Panc1 (cell line): ENCODE data around the gene SEMA5B. TPM values are rescaled to one million over a fixed set of nuclear protein-coding genes. Genes with fewer than 3 reads are reported as not detected.

Experiments
- ATAC-seq: fragments of 200-7000 bp; cut with Tn5 transposase; 2 replicates; pipeline ENCODE4 v1.9.1; 2020; ENCODE audit warnings: mild to moderate bottlenecking, moderate library complexity
- BruUV-seq: library from RNA; stranded (reverse); fragments of 400-500 nt; replicated peaks from 2 replicates; lab custom pipeline; 2021; lab: Mats Ljungman, UMichigan
- CTCF ChIA-PET: fragments of 300-600 bp; sonication (Branson Sonifier 250); formaldehyde crosslinking; loops from one replicate; lab custom pipeline; 2022; ENCODE audit warnings: antibody characterized with exemption; lab: Charles Lee
- POLR2A ChIA-PET: fragments of 300-600 bp; sonication (Branson Sonifier 250); formaldehyde crosslinking; loops from one replicate; lab custom pipeline; 2022; ENCODE audit warnings: antibody characterized with exemption; lab: Charles Lee
- DNase-seq: peaks from one replicate; pipeline ENCODE4 v3.0.0-alpha.2; 2010; ENCODE audit warnings: low read depth, low spot score
- H3K27ac ChIP-seq: 2 replicates; pipeline ENCODE4 v1.5.1; 2011; ENCODE audit warnings: mild to moderate bottlenecking, low read length, inconsistent platforms
- H3K27me3 ChIP-seq: fragments of 200-500 bp; sonication (Bioruptor generic); 2 replicates; pipeline ENCODE4 v1.6.0; 2014; ENCODE audit warnings: low read length, inconsistent platforms; ENCODE audit not compliant: control insufficient read depth, insufficient read depth
- H3K36me3 ChIP-seq: fragments of 200-500 bp; sonication (Bioruptor generic); 2 replicates; pipeline ENCODE4 v1.5.1; 2014; ENCODE audit warnings: inconsistent platforms, mild to moderate bottlenecking, low read length, moderate library complexity; ENCODE audit not compliant: control insufficient read depth, insufficient read depth
- H3K4me1 ChIP-seq: 2 replicates; pipeline ENCODE4 v1.5.1; 2011; ENCODE audit warnings: inconsistent platforms, mild to moderate bottlenecking, low read length, moderate library complexity; ENCODE audit not compliant: control insufficient read depth, insufficient read depth
- H3K4me3 ChIP-seq, 2 experiments: 2 replicates each; pipeline ENCODE4 v1.5.1; 2011 to 2012; ENCODE audit warnings: low read depth in 2 of 2, low read length in 2 of 2, mild to moderate bottlenecking in 2 of 2, inconsistent platforms in 1 of 2, moderate library complexity in 1 of 2
- H3K9me3 ChIP-seq: fragments of 200-500 bp; sonication (Bioruptor generic); 2 replicates; pipeline ENCODE4 v1.5.1; 2014; ENCODE audit warnings: low read depth, mild to moderate bottlenecking, inconsistent platforms, low read length, moderate library complexity; ENCODE audit not compliant: control insufficient read depth, insufficient read depth
- POLR2AphosphoS5 ChIP-seq: IDR thresholded peaks from 2 replicates; pipeline ENCODE4 v1.6.1; 2012; ENCODE audit warnings: mild to moderate bottlenecking, low read depth, low read length, moderate library complexity
- REST ChIP-seq, 2 experiments: IDR thresholded peaks; 2 replicates each; pipeline ENCODE4 v1.6.1; 2011 to 2012; ENCODE audit warnings: low read depth in 2 of 2, control low read depth in 1 of 2, low read length in 1 of 2, mild to moderate bottlenecking in 1 of 2, moderate library complexity in 1 of 2; ENCODE audit not compliant: insufficient read depth in 1 of 2
- SIN3A ChIP-seq: IDR thresholded peaks from 2 replicates; pipeline ENCODE4 v1.6.1; 2012; ENCODE audit warnings: low read depth, mild to moderate bottlenecking, low read length, moderate library complexity, borderline replicate concordance; ENCODE audit not compliant: insufficient read depth
- TCF7L2 ChIP-seq: IDR thresholded peaks from 2 replicates; pipeline ENCODE4 v1.6.1; 2011; ENCODE audit warnings: mild to moderate bottlenecking, low read depth, low read length, inconsistent platforms
- in situ Hi-C: cut with HindIII; loops from 2 replicates; pipeline ENCODE4 v1.10.0; 2016; ENCODE audit warnings: low sequenced_read_pairs, low pct_unique_long_range_greater_than_20kb
- intact Hi-C: fragments of 100-400 bp; cut with micrococcal nuclease; formaldehyde crosslinking; loops from one replicate; pipeline ENCODE4 v1.10.0; 2022; ENCODE audit not compliant: unreplicated experiment
- total RNA-seq: library from RNA; stranded (reverse); gene quantifications from one replicate; pipeline ENCODE4 v1.2.1, GENCODE V29; 2021; ENCODE audit not compliant: unreplicated experiment
- TF ChIP-seq, protein P1 (sequence below): fragments of 450-650 bp; IDR thresholded peaks from 2 replicates; pipeline ENCODE4 v1.5.1; 2017; ENCODE audit warnings: mild to moderate bottlenecking

SEMA5B gene
- total RNA-seq, 1 experiment from 2014 or later = 1.2 TPM

DNA sequence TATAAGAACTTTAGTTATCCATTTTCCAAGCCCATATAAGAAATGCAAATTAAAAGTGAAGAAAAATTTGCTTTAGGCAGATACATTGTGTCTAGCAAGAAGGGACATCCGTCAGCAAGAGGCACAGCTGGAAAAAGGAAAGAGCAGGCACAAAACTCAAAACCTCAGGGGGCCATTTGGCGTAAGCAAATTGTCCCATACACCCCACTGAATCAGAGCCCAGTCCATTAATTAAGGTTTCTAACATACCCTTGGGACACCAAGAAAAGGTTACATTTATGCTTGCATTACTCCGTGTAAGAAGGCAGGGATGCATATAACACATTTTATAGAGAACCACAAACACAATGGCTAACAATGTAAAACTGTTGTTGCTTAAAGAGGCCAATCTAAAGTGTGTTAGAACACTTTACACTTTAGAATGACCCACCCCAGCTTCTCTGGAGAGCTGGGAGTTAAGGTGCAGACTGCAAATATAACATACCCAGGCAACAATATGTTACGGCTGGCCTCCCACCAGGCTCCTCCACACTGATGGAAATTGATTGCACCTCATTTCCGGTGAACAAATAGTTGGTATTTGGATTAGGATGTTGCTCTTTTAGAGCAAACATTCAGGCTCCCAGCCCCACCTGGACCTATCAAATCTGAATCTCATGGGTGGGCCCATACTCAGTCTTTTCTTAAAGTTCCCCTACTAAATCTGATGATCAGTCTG, 23.2 kb downstream of the SEMA5B start:
- BruUV-seq = no TSS peak
- TF ChIP-seq POLR2AphosphoS5 = no peak
- no peak for TF ChIP-seq SIN3A
- TF ChIP-seq, protein P1, sequence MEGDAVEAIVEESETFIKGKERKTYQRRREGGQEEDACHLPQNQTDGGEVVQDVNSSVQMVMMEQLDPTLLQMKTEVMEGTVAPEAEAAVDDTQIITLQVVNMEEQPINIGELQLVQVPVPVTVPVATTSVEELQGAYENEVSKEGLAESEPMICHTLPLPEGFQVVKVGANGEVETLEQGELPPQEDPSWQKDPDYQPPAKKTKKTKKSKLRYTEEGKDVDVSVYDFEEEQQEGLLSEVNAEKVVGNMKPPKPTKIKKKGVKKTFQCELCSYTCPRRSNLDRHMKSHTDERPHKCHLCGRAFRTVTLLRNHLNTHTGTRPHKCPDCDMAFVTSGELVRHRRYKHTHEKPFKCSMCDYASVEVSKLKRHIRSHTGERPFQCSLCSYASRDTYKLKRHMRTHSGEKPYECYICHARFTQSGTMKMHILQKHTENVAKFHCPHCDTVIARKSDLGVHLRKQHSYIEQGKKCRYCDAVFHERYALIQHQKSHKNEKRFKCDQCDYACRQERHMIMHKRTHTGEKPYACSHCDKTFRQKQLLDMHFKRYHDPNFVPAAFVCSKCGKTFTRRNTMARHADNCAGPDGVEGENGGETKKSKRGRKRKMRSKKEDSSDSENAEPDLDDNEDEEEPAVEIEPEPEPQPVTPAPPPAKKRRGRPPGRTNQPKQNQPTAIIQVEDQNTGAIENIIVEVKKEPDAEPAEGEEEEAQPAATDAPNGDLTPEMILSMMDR = no peak
- no peak for TF ChIP-seq TCF7L2
- no peak for TF ChIP-seq REST (IDR thresholded peaks at IDR 0.05; ENCODE audit: insufficient read depth in 1 of 2, low read depth in 2 of 2, low read length in 1 of 2)
- DNase-seq = no peak
- no peaks in the 10 kb centered on the region for H3K4me1 ChIP-seq
- H3K27ac ChIP-seq = no peak overlapping the region
- no peak overlapping the region for H3K4me3 ChIP-seq
- CTCF ChIA-PET = no interaction called here
- in situ Hi-C loops = no loop called here
- H3K27me3 ChIP-seq = peaks cover 24% of the 10 kb centered on the region
- no peaks in the 10 kb centered on the region for H3K9me3 ChIP-seq
- POLR2A ChIA-PET = no interaction called here
- intact Hi-C loops = no loop called here
- no peaks in the 10 kb centered on the region for H3K36me3 ChIP-seq
- ATAC-seq = no peak

DNA sequence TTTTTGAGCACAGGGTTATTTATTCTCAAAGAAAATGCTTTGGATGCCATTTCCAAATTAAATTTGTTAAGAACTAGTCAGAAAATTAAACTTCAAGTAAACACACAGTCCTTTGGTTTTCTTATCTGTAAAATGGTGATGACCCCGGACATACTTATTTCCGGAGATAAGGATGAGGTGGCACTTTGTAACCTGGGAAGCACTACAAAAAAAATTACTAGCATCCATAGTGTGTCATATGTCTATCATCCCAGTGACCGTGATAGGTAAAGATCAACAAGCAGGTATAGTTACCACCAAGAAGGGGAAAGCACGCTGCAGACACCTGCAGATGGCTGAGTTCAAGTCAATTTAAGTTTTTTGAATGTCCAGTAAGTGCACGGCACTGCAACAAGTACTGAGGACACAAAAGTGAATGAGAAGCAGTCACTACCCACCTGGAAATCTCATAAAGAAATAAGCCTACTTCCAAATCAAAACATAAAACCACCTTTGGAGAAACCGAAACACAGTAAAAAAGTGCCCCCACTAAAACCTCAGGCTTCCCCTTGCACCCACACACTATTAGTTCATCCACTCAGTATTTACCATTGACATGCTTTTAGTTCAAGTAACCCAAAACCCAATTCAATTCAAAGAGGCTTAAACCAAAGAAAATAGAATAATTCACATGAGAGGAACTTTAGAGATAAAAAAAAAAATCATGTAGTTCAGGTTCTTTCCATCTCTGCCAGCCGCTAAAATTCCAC, 24.6 kb downstream of the SEMA5B start:
- CTCF ChIA-PET = no interaction called here
- BruUV-seq = no TSS peak
- peaks cover 22% of the 10 kb centered on the region for H3K27me3 ChIP-seq

More for the DNA sequence above, 24.6 kb downstream of the SEMA5B start:
- DNase-seq (no peak), ATAC-seq (no peak)
- Histone ChIP-seq H3K9me3 (no peaks in the 10 kb centered on the region), H3K4me3 (no peak overlapping the region), H3K27ac (no peak overlapping the region), H3K36me3 (no peaks in the 10 kb centered on the region), H3K4me1 (no peaks in the 10 kb centered on the region)
- TF ChIP-seq TCF7L2 = no peak
- TF ChIP-seq, protein P1 = no peak
- in situ Hi-C loops = no loop called here
- intact Hi-C loops = no loop called here
- POLR2A ChIA-PET = no interaction called here
